Chondrocyte (in vitro differentiated cells): ENCODE data around the gene IDH2. TPM values are rescaled to one million over a fixed set of nuclear protein-coding genes. Genes with fewer than 3 reads are reported as not detected.

Experiments
- DNase-seq: peaks from one replicate; pipeline ENCODE4 v3.0.0; 2021; ENCODE audit warnings: mixed read lengths, low spot score
- H3K27ac Mint-ChIP-seq: one replicate; pipeline ENCODE4 v1.8.0; 2021; ENCODE audit warnings: mild to moderate bottlenecking, moderate library complexity, mixed read lengths; ENCODE audit not compliant: unreplicated experiment
- H3K27me3 Mint-ChIP-seq: 2 replicates; pipeline ENCODE4 v1.8.0; 2021; ENCODE audit warnings: low read depth, mixed read lengths
- H3K36me3 Mint-ChIP-seq: 2 replicates; pipeline ENCODE4 v1.8.0; 2021; ENCODE audit warnings: low read depth, mixed read lengths
- H3K4me1 Mint-ChIP-seq: 2 replicates; pipeline ENCODE4 v1.8.0; 2021; ENCODE audit warnings: low read depth, mild to moderate bottlenecking, mixed read lengths
- H3K4me3 Mint-ChIP-seq: one replicate; pipeline ENCODE4 v1.8.0; 2021; ENCODE audit warnings: mild to moderate bottlenecking, moderate library complexity, mixed read lengths; ENCODE audit not compliant: unreplicated experiment
- H3K9me3 Mint-ChIP-seq: 2 replicates; pipeline ENCODE4 v1.8.0; 2021; ENCODE audit warnings: low read depth, mixed read lengths
- CTCF ChIP-seq: fragments of 200-600 bp; sonication (generic); IDR thresholded peaks from 2 replicates; pipeline ENCODE4 v1.5.0; 2021; ENCODE audit warnings: antibody characterized with exemption, mild to moderate bottlenecking, moderate library complexity
- total RNA-seq: library from RNA; stranded (reverse); gene quantifications from 3 replicates; pipeline ENCODE4 v1.2.1, GENCODE V29; 2021

Gene IDH2
- total RNA-seq, 1 donor from 2014 or later = 126 TPM

GRCh38 chr15:90060797-90061196, 41.5 kb downstream of the IDH2 start:
- H3K9me3 Mint-ChIP-seq = no peaks in the 10 kb centered on the region
- peaks cover 42% of the 10 kb centered on the region for H3K4me1 Mint-ChIP-seq
- no peak for DNase-seq
- TF ChIP-seq CTCF = no peak
- no peaks in the 10 kb centered on the region for H3K27me3 Mint-ChIP-seq
- H3K27ac Mint-ChIP-seq = no peak overlapping the region
- no peak overlapping the region for H3K4me3 Mint-ChIP-seq
- no peaks in the 10 kb centered on the region for H3K36me3 Mint-ChIP-seq

- H3K4me1 Mint-ChIP-seq = peaks cover 33% of the 10 kb centered on the region
- no peak overlapping the region for H3K4me3 Mint-ChIP-seq
- H3K9me3 Mint-ChIP-seq = no peaks in the 10 kb centered on the region
- no peaks in the 10 kb centered on the region for H3K27me3 Mint-ChIP-seq
- DNase-seq = no peak
- H3K27ac Mint-ChIP-seq = no peak overlapping the region
- TF ChIP-seq CTCF = no peak
- no peaks in the 10 kb centered on the region for H3K36me3 Mint-ChIP-seq
These were observed 42.9 kb downstream of the IDH2 start for GRCh38 chr15:90059208-90059985.

GRCh38 chr15:90058775-90059174, 43.5 kb downstream of the IDH2 start:
- Mint-ChIP-seq H3K4me1 (peaks cover 27% of the 10 kb centered on the region), H3K27ac (no peak overlapping the region), H3K9me3 (no peaks in the 10 kb centered on the region), H3K4me3 (no peak overlapping the region), H3K27me3 (no peaks in the 10 kb centered on the region), H3K36me3 (no peaks in the 10 kb centered on the region)
- DNase-seq = no peak
- TF ChIP-seq CTCF = no peak

- H3K9me3 Mint-ChIP-seq = no peaks in the 10 kb centered on the region
- H3K27ac Mint-ChIP-seq = no peak overlapping the region
- no peak for TF ChIP-seq CTCF
- no peaks in the 10 kb centered on the region for H3K36me3 Mint-ChIP-seq
- H3K27me3 Mint-ChIP-seq = no peaks in the 10 kb centered on the region
- no peak overlapping the region for H3K4me3 Mint-ChIP-seq
- peaks cover 23% of the 10 kb centered on the region for H3K4me1 Mint-ChIP-seq
- DNase-seq = no peak
These were observed 44.0 kb downstream of the IDH2 start for GRCh38 chr15:90058308-90058707.

GRCh38 chr15:90056529-90056928, 45.7 kb downstream of the IDH2 start:
- Mint-ChIP-seq H3K27ac (no peak overlapping the region), H3K36me3 (no peaks in the 10 kb centered on the region), H3K27me3 (no peaks in the 10 kb centered on the region), H3K4me3 (no peak overlapping the region), H3K9me3 (no peaks in the 10 kb centered on the region), H3K4me1 (peaks cover 12% of the 10 kb centered on the region)
- no peak for TF ChIP-seq CTCF
- no peak for DNase-seq
